HG02642 (cell line): ENCODE measurements around the gene TNP1.

Source experiments
- ATAC-seq: cut with Tn5 transposase; IDR thresholded peaks from one replicate; pipeline ENCODE4 v1.9.1; 2021; ENCODE audit warnings: mild to moderate bottlenecking; ENCODE audit not compliant: unreplicated experiment, poor library complexity

The TNP1 gene

GRCh38 chr2:216859944-216860343 lies at the start of gene TNP1:
Gene TNP1 (minus strand): TSS chr2:216860064. CDS start chr2:216860034, 30 bp downstream.
- ATAC-seq = no peak

GRCh38 chr2:216908300-216908699 lies 48.4 kb upstream of the TNP1 start:
- ATAC-seq = no peak

GRCh38 chr2:216905649-216906329 lies 45.9 kb upstream of the TNP1 start:
- no peak for ATAC-seq

- no peak for ATAC-seq
These were observed 45.1 kb upstream of the TNP1 start for GRCh38 chr2:216904974-216905373.

- no peak for ATAC-seq
These were observed 44.7 kb upstream of the TNP1 start for GRCh38 chr2:216904554-216904953.

- no peak for ATAC-seq
These were observed 43.6 kb upstream of the TNP1 start for GRCh38 chr2:216903470-216903869.

GRCh38 chr2:216901273-216901672 lies 41.4 kb upstream of the TNP1 start:
- no peak for ATAC-seq

GRCh38 chr2:216900406-216900805 lies 40.5 kb upstream of the TNP1 start:
- no peak for ATAC-seq

GRCh38 chr2:216897561-216898203 lies 37.8 kb upstream of the TNP1 start:
- ATAC-seq = no peak

GRCh38 chr2:216890138-216890537 lies 30.3 kb upstream of the TNP1 start:
- ATAC-seq = no peak

- no peak for ATAC-seq
These were observed 29.2 kb upstream of the TNP1 start for GRCh38 chr2:216888887-216889622.

GRCh38 chr2:216888081-216888480 lies 28.2 kb upstream of the TNP1 start:
- ATAC-seq = no peak

- no peak for ATAC-seq
These were observed 27.3 kb upstream of the TNP1 start for GRCh38 chr2:216887138-216887537.

- no peak for ATAC-seq
These were observed 25.3 kb upstream of the TNP1 start for GRCh38 chr2:216885117-216885553.

GRCh38 chr2:216884347-216884746 lies 24.5 kb upstream of the TNP1 start:
- ATAC-seq = no peak

- no peak for ATAC-seq
These were observed 23.0 kb upstream of the TNP1 start for GRCh38 chr2:216882876-216883275.

- no peak for ATAC-seq
These were observed 21.5 kb upstream of the TNP1 start for GRCh38 chr2:216881411-216881810.

- ATAC-seq = no peak
These were observed 20.8 kb upstream of the TNP1 start for GRCh38 chr2:216880509-216881184.

- no peak for ATAC-seq
These were observed 20.1 kb upstream of the TNP1 start for GRCh38 chr2:216879727-216880508.

- no peak for ATAC-seq
These were observed 18.2 kb upstream of the TNP1 start for GRCh38 chr2:216878072-216878471.
